SK-N-SH treated with all-trans-retinoic acid at 6 μM for 48 hours (cell line): ENCODE measurements around the gene KIAA0319L.
A peak's percentile ranks its signal among the peaks of the same experiment; 100 is the strongest.

ENCODE experiments used
- ATAC-seq: fragments of 200-7000 bp; cut with Tn5 transposase; 3 replicates; pipeline ENCODE4 v1.9.1; 2020; ENCODE audit warnings: mild to moderate bottlenecking, moderate library complexity
- ARNTL ChIP-seq: fragments of 450-650 bp; formaldehyde crosslinking; IDR thresholded peaks from 2 replicates; pipeline ENCODE4 v1.5.0; 2020; ENCODE audit warnings: low read depth, mild to moderate bottlenecking, moderate library complexity, borderline replicate concordance
- BACH2 ChIP-seq: fragments of 250-450 bp; sonication (Bioruptor Pico); IDR thresholded peaks from 2 replicates; pipeline ENCODE4 v1.9.0; 2021; ENCODE audit warnings: mild to moderate bottlenecking, borderline replicate concordance
- CSDC2 ChIP-seq: fragments of 250-450 bp; sonication (Bioruptor Pico); IDR thresholded peaks from 2 replicates; pipeline ENCODE4 v1.5.0; 2020; ENCODE audit warnings: mild to moderate bottlenecking, moderate library complexity
- ESRRG ChIP-seq: fragments of 250-450 bp; sonication (Bioruptor Pico); IDR thresholded peaks from 2 replicates; pipeline ENCODE4 v1.6.1; 2021; ENCODE audit warnings: mild to moderate bottlenecking
- GLIS3 ChIP-seq: fragments of 250-450 bp; sonication (Bioruptor Pico); IDR thresholded peaks from 2 replicates; pipeline ENCODE4 v1.5.0; 2020; ENCODE audit warnings: mild to moderate bottlenecking, moderate library complexity
- ISL1 ChIP-seq: fragments of 250-450 bp; sonication (Bioruptor Pico); IDR thresholded peaks from 2 replicates; pipeline ENCODE4 v2.1.2; 2022; ENCODE audit warnings: mild to moderate bottlenecking, moderate library complexity
- OSR1 ChIP-seq: fragments of 250-450 bp; sonication (Bioruptor Pico); IDR thresholded peaks from 2 replicates; pipeline ENCODE4 v1.8.0; 2022; ENCODE audit warnings: moderate library complexity, mild to moderate bottlenecking, inconsistent platforms
- SNAI2 ChIP-seq: fragments of 250-450 bp; sonication (Bioruptor Pico); IDR thresholded peaks from 2 replicates; pipeline ENCODE4 v1.5.0; 2020; ENCODE audit warnings: mild to moderate bottlenecking, moderate library complexity
- TCF4 ChIP-seq: fragments of 250-450 bp; sonication (Bioruptor Pico); IDR thresholded peaks from 2 replicates; pipeline ENCODE4 v1.8.0; 2021; ENCODE audit warnings: mild to moderate bottlenecking, moderate library complexity, borderline replicate concordance
- TOX ChIP-seq: fragments of 250-450 bp; sonication (Bioruptor Pico); IDR thresholded peaks from 2 replicates; pipeline ENCODE4 v1.8.0; 2021; ENCODE audit warnings: mild to moderate bottlenecking, moderate library complexity, borderline replicate concordance
- TSHZ2 ChIP-seq: fragments of 250-450 bp; sonication (Bioruptor Pico); IDR thresholded peaks from 2 replicates; pipeline ENCODE4 v1.5.0; 2020; ENCODE audit warnings: mild to moderate bottlenecking, moderate library complexity
- ZFP3 ChIP-seq: fragments of 250-450 bp; sonication (Bioruptor Pico); IDR thresholded peaks from 2 replicates; pipeline ENCODE4 v1.5.0; 2020; ENCODE audit warnings: mild to moderate bottlenecking, moderate library complexity
- ZFP30 ChIP-seq: fragments of 450-650 bp; formaldehyde crosslinking; IDR thresholded peaks from 2 replicates; pipeline ENCODE4 v1.5.0; 2022; ENCODE audit warnings: mild to moderate bottlenecking, moderate library complexity
- ZNF565 ChIP-seq: fragments of 450-650 bp; formaldehyde crosslinking; conservative IDR thresholded peaks from 2 replicates; pipeline ENCODE4 v1.5.0; 2020; ENCODE audit warnings: low read depth, mild to moderate bottlenecking, moderate library complexity
- ZNF70 ChIP-seq: fragments of 450-650 bp; formaldehyde crosslinking; IDR thresholded peaks from 2 replicates; pipeline ENCODE4 v1.5.0; 2020; ENCODE audit warnings: mild to moderate bottlenecking, moderate library complexity
- ZNF8 ChIP-seq: fragments of 450-650 bp; formaldehyde crosslinking; IDR thresholded peaks from 2 replicates; pipeline ENCODE4 v1.5.0; 2020; ENCODE audit warnings: mild to moderate bottlenecking, moderate library complexity
- TF ChIP-seq, protein P1 (sequence below): fragments of 250-450 bp; sonication (Bioruptor Pico); IDR thresholded peaks from 2 replicates; pipeline ENCODE4 v1.5.1; 2020; ENCODE audit warnings: low read depth, mild to moderate bottlenecking, moderate library complexity
- TF ChIP-seq, protein P2 (sequence below): fragments of 250-450 bp; sonication (Bioruptor Pico); IDR thresholded peaks from 2 replicates; pipeline ENCODE4 v1.8.0; 2021; ENCODE audit warnings: low read depth, mild to moderate bottlenecking, moderate library complexity, borderline replicate concordance
- TF ChIP-seq, protein P3 (sequence below): fragments of 250-450 bp; sonication (Bioruptor Pico); IDR thresholded peaks from 2 replicates; pipeline ENCODE4 v1.5.1; 2021; ENCODE audit warnings: mild to moderate bottlenecking, moderate library complexity

Gene KIAA0319L

GRCh38 chr1:35564884-35565741 is 7.9 kb upstream of the KIAA0319L start:
- ATAC-seq: no peak
- no peak for TF ChIP-seq ISL1 (CRISPR knock-in tag)
- TF ChIP-seq TCF4 (CRISPR knock-in tag): no peak
- no peak for TF ChIP-seq ZFP3 (CRISPR knock-in tag)
- TF ChIP-seq, protein P1, sequence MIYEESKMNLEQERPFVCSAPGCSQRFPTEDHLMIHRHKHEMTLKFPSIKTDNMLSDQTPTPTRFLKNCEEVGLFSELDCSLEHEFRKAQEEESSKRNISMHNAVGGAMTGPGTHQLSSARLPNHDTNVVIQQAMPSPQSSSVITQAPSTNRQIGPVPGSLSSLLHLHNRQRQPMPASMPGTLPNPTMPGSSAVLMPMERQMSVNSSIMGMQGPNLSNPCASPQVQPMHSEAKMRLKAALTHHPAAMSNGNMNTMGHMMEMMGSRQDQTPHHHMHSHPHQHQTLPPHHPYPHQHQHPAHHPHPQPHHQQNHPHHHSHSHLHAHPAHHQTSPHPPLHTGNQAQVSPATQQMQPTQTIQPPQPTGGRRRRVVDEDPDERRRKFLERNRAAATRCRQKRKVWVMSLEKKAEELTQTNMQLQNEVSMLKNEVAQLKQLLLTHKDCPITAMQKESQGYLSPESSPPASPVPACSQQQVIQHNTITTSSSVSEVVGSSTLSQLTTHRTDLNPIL (CRISPR knock-in tag): no peak
- TF ChIP-seq ESRRG (CRISPR knock-in tag): no peak
- no peak for TF ChIP-seq ZNF8 (CRISPR knock-in tag)
- TF ChIP-seq ARNTL (CRISPR knock-in tag): no peak
- TF ChIP-seq, protein P2, sequence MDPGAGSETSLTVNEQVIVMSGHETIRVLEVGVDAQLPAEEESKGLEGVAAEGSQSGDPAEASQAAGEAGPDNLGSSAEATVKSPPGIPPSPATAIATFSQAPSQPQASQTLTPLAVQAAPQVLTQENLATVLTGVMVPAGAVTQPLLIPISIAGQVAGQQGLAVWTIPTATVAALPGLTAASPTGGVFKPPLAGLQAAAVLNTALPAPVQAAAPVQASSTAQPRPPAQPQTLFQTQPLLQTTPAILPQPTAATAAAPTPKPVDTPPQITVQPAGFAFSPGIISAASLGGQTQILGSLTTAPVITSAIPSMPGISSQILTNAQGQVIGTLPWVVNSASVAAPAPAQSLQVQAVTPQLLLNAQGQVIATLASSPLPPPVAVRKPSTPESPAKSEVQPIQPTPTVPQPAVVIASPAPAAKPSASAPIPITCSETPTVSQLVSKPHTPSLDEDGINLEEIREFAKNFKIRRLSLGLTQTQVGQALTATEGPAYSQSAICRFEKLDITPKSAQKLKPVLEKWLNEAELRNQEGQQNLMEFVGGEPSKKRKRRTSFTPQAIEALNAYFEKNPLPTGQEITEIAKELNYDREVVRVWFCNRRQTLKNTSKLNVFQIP (CRISPR knock-in tag): no peak
- no peak for TF ChIP-seq TSHZ2

GRCh38 chr1:35564037-35564883 is 7.1 kb upstream of the KIAA0319L start:
- TF ChIP-seq ISL1 (CRISPR knock-in tag) (no peak), ZFP30 (CRISPR knock-in tag) (no peak), ZNF70 (no peak), ZNF565 (CRISPR knock-in tag) (no peak), SNAI2 (CRISPR knock-in tag) (no peak), TOX (CRISPR knock-in tag) (no peak), CSDC2 (CRISPR knock-in tag) (no peak), OSR1 (no peak), BACH2 (CRISPR knock-in tag) (no peak), GLIS3 (CRISPR knock-in tag) (no peak), TSHZ2 (no peak), ZNF8 (CRISPR knock-in tag) (no peak), ESRRG (CRISPR knock-in tag) (no peak)
- TF ChIP-seq, protein P2 (CRISPR knock-in tag): no peak
- TF ChIP-seq, protein P1 (CRISPR knock-in tag): no peak
- TF ChIP-seq, protein P3, sequence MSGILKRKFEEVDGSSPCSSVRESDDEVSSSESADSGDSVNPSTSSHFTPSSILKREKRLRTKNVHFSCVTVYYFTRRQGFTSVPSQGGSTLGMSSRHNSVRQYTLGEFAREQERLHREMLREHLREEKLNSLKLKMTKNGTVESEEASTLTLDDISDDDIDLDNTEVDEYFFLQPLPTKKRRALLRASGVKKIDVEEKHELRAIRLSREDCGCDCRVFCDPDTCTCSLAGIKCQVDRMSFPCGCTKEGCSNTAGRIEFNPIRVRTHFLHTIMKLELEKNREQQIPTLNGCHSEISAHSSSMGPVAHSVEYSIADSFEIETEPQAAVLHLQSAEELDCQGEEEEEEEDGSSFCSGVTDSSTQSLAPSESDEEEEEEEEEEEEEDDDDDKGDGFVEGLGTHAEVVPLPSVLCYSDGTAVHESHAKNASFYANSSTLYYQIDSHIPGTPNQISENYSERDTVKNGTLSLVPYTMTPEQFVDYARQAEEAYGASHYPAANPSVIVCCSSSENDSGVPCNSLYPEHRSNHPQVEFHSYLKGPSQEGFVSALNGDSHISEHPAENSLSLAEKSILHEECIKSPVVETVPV: no peak
- peak; percentile 78 for ATAC-seq
